Bone marrow (tissue), 2 donors: ENCODE measurements around the gene SYNE3.

Experiments
- DNase-seq, 2 donors: peaks; one replicate each; lab custom pipeline; 2025; lab: John Stamatoyannopoulos, UW

SYNE3 gene

DNA sequence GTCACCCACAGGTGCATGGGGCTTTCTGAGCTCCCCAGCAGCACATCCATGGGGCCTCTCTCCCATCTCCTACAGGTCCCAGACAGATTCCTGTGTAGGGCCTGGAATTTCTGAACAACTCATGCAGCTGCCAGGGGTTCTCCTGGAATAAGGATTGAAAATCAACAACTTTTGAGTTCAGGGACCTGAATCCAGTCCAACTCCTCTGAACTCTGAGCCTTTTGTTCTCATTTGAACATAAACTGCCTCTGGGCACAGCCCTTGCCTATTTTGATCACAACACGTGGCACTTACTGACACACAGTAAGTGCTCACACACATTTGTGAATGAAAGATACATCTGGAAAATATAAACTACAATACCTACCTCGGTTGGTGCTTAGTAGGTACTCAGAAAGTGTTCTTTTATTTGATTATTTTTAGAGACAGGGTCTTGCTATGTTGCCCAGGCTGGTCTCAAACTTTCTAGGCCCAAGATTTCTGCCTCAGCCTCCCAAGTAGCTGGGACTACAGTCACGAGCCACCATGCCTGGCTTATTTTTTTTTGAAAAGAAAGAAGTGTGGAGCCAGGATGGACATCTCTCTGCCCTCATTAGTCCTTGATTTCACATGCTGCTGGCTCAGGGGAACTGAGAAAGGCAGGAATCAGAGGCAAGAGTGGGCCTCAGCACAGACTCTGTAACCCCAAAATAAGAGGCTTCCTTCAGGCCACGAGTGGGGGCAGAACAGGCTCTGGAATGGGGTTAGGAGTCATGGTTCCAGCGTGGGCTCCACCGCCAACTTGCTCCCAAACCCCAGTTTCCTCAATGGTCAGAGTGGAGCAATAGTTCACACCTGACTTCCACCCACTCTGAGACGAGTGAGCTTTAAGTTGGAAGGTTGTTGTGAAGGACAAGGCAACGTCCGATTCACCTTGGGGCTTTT, 27.0 kb downstream of the SYNE3 start:
- no peak for DNase-seq

DNA sequence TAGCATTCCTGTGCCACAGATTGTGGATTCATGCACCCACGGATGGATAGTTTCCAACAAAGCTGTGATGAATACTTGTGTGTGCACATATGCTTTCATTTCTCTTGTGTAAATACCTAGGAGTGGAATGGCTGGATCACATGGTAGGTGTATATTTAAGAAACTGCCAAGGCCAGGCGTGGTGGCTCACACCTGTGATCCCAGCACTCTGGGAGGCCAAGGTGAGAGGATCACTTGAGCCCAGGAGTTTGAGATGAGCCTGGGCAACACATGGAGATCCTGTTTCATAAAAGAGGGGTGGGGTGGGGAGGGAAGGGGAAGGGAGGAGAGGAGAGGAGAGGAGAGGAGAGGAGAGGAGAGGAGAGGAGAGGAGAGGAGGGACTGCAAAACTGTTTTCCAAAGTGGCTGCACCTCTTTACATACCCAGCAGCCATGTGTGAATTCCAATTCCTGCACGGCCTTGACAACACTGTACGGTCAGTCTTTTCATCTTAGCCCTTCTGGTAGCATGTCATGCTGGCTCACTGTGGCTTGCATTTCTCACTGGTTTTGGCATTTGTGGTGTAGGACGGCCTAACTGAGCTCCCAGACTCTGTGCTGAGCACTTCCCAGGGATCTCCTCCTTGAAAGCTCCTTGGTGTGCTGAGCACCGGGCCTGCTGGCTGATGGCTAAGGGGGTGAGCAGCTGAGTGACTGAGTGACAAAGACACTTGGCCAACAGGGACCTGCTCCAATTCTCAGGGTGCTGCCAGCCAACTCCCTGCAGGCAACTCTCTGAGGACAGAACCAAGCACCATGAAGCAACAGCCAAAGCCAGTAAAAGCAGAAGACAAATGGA, 27.9 kb downstream of the SYNE3 start:
- DNase-seq = no peak

DNA sequence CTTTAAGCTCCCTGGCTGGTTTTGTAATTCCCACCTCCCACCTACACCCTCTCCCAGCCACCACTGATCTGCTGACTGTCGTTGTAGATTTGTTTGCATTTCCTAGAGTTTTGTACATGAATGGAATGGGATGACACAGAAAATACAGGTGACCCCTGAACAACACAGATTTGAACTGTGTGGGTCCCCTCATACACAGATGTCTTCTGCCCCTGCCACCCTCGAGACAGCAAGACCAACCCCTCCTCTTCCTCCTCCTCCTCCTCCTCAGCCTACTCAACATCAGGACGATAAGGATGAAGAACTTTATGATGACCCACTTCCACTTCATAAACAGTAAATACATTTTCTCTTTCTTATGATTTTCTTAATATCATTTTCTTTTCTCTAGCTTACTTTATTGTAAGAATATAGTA, 28.8 kb downstream of the SYNE3 start:
- no peak for DNase-seq

DNA sequence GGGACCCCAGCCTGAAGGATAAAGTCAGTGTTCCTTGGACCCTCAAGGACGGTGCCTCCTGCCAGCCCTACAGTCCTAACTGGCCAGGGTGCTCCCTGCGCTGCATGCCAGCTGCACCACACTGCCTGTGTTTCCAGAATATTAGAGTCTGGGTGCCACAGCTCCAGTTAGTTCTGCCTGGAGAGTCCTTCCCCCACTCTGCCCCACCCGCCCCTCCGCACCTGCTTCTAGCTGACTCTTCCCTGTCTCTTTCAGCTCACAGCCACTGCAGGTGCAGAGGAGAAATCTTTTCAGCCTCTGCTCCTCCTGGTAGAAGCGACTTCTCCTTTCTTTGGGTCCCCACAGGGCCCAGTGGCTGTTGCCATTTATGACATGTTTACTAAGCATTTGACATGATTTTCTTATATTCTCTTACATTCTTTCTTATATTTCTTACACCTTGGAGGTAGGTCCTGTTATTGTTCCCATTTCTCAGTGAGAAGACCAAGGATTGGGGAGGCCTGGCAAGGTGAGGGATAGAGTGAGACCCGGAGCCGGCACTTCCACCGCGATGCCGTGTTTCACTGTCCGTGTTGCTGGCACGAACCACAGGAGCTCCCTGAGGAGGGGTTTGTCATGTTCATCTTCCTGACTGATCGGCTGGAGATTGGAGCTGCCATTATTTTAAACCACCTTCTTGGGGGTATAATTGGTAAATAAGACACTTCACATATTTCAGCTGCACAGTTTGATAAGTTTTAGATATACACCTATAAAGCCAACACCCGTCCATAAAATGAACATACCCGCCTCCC, 29.4 kb downstream of the SYNE3 start:
- DNase-seq = no peak

DNA sequence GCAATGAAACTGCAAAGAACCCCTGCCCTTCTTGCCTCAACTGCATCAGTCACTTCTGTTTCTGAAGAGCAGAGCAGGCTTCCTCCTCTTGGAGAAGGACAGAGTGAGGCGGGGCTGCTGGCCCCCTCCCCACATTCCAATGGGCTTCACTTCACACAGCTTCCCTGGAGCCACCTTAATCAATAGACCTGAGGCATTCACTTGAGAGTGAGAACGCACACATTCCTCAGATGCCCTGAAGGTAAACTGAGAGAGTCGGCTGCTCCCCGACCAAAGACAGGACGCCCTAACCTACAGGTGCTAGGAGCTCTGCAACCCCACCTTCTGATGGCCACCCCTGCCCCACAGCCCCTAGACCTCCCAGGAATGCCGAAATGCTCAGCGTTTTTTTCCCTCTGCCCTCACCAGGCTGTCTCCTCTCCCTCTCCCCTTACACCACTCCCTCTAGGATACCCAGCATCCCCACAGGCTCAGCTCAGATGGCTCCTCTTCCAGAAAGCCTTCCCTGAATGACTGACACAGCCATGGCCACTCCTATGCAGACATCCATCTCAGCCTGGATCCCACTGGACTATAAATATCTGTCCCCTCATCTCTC, 31.1 kb downstream of the SYNE3 start:
- DNase-seq = no peak

DNA sequence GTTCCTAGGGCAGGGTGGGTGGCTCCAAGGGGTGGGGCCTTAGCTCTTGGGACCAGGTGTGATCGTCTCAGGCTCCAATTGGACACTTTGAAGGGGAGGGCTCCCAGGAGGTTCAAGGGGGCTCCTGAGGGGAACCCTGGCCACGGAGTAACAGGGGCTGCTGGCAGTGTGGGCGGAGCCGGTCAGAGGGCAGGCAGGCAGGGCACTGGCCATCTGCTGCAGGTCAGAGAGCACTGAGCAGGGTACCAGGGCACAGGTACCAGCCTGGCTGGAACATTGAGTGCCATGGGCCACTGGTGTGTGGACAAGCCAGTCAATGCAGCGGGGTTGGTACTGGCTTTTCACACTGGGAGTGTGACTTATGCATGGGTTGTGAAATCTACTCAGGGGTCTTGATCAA, 32.2 kb downstream of the SYNE3 start:
- DNase-seq = no peak

DNA sequence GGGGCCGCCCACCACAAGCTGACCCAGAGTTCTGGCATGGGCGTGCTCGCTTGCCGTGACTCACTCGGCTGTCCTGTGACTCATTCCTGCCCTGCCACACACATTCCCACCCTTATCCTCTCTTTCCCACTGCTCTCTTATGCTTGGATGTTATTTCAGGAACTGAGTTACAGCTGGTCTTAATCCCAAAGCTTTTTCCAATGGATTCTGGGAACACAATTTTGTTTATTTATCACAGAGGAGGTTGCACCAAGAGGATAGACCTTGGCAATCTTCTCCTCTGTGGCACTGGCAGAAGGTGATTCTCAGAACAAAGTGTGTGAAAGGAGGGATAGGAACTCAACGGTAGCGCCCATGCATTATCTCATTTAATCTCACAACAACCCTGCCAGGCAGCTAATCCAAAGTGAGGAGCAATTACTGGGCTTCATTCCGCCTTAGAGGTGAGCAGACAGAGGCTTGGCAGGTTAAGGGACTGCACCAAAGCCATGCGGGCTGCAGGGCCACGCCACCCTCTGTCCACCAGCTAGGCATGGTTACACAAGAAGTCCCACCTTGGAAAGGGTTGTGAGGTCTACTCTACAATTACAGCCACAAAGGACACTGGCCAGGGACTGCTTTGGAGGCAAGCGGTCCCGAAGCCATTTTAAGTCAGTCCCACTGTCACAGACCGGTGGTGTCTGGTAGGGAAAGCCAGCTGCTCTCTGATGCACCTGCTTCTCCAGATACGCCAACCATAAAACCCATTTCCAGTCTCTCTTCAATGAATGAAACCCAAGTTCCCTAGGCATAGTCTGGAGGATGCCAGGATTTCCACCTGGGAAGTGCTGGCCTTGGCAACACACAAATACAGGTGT, 32.9 kb downstream of the SYNE3 start:
- no peak for DNase-seq

DNA sequence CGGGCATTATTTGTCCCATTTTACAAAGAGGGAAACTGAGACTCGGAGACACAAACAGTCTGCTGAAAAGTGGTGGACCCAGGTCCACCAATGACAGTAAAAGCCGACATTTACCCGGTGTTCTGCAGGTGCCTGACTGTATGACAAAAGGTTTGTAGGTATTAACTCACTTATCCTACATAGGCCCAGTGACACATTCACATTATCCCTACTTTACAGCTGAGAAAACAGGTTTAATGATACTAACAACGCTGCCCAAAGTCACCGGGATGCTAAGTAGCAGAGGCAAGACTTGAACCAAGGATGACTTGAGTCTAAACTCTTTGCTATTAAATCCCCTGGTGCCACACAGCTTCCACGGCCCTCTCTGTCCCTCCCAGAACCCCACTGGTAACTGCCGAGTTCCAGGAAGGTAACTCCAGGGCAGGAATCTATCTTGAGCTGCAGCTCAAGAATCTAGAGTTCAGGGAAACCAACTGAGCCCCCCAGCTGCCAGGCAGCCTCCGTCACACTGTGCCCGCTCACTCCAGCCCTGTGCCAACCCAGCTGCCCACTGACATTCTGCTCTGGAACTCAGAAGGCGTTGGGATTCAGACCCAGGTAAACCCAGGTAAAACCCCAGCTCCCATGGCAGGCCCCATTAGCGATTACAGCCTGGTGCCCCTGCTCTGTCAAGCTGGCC, 33.7 kb downstream of the SYNE3 start:
- DNase-seq = no peak

DNA sequence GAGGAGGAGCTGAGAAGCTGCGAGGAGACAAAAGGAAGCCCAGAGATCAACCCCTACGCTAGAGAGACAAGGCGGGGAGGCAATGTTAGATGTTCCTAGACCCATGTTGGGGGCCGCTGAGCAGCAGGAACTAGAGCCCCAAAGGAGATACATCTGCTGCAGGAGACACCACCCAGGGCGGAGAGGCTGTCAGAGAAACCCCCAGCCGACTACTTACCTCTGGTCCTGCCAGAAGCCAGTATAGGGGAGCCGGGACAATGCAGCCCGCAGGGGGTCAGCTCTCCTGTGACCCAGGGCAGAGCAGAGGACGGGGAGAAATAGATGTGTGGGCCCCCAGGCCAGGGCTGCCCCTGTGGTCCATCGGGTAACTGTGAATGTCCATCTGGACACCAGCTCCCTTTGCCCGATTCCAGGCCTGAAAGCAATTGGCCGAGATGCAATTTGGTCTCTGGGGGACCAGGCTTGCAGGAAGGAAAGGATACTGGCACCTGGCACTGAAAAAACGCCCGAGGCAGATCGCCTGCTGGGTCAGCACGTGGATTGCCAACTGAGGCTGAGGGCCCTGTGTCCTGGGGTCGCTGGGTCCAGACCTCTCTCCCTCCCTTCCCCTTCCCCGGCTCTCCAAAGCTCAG, 34.9 kb downstream of the SYNE3 start:
- no peak for DNase-seq

DNA sequence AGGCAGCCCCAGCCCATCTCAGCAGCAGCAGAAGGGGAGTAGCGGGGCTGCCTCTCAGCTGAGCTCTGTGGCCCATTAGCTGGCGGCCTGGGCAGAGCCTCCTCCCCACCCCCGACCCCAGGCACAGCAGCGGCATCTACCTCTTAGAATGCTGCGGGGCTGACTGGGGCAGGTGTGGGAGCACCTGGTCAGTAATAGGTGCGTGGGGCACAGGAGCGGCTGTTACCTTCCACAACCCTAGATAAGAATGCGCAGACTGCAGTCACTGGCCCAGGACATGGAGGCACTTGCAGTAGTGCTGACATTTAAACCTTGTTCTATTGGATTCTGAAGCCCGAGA, 35.6 kb downstream of the SYNE3 start:
- DNase-seq = no peak

DNA sequence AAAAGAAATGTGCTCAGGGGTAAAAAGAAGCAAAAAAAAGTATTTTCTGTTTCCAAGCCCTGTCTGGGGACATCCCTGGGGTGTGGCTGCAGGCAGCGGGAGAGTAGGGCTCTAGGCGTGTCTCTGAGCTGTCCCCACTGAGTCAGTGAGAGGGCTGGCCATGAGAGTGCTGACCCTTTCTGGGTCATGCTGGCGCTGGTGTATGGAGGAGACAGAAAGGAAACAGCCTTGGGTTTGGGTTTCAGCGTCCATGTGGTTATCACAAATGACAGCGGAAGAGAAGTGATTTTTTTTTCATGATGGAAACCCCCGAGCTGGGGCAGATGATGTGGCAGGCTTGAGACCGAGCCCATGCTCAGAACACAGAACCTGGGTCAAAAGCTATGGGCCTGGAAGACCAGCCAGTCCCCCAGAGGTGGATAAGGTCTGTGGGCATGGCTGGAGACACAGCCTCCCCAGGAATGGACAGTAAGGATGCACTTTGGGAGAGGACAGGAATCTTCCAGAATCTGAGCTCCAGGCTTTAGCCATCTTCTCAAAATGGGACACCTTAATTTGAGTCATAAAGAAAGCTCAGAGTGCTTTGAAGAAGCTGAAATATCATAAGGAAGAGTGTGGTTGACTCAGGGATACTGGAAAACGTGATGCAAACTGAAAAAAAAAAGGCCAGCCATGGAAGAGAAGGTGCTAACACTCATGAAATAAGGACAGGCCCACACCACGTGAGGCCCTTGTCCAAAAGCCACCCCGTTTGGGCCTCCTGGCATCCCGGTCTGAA, 36.2 kb downstream of the SYNE3 start:
- DNase-seq = no peak

DNA sequence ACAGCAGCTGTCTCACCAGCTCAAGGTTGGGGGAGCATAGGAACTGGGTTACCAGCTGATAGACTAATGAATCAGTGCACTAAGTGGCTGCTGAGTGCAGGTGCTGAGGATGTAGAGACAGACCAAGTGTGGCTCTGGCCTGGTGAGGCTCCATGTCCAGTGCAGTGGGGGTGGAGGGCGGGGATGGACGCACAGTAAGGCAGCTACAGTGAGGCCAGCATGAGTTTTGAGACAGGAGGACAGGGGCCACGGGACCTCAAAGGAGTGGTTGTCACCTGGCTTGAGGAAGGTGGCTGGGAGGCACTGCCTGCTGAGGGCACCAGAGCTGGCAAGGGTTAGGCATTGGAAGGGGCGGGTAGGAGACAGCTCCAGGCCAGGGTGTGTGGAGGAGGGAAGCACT, 37.0 kb downstream of the SYNE3 start:
- DNase-seq = no peak

DNA sequence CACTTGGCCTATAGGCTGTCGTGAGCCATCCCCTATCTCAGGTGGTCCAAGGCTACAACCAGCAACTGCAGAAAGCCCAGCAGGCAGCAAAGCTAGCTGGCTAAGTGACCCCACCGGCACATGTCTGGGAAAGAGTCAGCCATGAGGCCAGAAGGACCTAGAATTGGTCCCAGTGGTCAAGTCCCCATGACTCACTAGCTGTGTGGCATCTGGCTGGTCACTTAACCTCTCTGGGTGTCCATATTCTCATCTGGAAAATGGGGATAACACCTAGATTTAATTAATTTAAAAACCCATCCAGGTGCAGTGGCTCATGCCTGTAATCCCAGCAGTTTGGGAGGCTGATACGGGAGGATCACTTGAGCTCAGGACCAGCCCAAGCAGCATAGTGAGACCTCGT, 37.6 kb downstream of the SYNE3 start:
- no peak for DNase-seq

DNA sequence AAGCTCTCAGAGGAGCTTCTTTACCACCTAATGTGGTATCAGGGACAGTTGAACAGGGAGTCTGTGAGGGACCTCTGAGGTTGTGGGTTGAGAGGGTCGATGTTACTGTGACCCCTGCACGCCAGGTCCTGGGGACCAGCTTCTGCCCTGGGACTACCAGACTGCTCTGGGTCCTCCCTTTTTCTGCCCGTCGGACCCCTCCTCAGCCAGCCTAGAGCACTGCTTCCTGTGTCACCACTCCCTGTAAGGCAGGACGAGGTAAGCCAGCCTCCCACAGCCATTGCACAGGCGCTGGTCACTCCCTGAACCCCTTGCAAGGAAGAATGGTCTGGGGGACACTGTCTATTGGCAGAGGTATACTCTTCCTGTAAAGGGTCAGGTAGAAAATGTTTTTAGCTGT, 38.1 kb downstream of the SYNE3 start:
- DNase-seq = no peak

DNA sequence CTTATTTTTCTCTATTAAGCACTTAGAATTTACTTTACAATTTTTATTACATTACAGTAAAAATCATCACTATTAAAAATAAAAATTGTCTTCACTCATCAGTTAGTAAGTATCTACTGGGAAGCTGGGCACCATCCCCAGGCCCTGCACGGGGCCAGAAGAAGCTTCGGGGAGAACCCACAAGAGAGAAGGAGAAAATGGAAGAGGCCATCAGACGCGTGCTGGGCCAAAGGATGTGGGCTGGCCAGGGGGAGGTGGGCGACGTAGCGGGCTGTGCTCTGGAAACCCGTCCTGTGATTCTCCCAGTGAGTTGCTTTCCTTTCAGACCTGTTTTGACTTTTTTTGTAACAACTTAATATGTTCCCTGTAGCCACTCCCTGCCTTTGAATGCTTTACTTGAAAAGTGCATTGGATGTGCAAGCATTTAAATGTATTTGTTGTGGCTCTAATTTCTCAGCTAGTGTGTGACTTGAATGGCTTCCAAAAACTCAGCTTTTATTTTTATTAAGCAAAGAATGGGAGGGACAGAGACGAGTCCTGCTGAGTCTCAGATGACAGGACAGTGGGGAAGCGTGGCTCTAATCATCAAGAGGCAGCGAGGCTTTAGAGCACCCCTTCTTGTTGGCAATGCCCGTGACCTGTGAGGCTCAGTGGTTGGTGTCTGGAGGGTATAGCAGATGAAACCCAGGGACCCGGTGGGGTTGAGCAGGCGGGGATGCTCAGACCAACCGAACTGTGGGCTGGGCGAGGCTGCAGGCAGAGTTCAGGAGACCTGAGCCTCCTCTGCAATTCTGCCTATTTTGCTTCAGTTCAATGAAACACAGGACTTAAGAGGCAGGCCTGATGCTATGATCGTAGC, 38.8 kb downstream of the SYNE3 start:
- no peak for DNase-seq

DNA sequence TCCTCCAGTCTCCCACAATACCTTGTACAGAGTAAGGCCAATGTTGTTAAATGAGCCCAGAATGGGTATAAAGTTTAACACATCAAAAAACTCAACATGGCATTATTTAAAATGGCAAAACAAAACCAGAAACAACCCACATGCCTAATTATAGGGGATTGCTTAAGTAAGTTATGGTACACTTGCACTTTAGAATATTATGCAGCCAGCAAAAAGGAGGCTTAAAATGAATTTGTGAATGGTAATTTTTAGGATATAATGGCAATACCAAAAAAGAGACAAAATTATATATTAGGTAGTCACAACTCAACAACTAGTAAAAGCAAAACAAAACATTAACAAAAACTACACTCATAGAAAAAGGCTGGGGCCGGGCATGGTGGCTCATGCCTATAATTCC, 39.7 kb downstream of the SYNE3 start:
- no peak for DNase-seq

DNA sequence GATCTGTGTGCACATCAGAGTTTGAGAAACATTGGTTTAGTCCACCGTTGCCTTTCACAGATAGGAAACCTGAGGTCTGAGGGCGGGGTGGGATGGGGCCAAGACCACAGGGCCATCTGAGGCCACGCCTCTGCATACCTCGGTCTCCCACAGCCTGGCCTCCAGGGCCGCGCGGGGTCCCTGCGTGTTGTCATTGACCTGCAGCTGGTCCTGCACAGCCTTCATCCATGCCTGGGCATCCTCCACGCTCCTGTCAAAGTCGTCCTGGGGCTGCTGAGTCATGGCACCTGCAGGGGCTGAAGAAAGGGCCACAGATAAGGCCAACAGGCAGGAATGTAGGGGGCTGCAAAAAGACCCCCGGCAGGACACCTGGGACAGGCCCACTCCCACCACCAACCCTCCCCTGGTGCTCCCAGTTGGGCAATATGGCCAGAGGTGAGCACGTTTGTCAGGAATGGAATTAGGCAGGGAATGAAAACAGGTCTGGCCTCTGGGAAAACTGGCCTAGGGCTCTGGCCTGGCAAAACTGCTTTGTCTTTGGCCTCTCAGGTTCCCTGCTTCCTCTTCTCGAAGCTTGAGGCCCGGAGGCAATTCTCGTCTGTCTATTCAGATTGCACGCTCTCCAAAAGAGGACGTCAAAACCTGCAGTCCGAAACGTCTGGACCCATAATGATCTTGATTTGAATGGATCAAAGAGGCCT, 40.8 kb downstream of the SYNE3 start:
- no peak for DNase-seq

DNA sequence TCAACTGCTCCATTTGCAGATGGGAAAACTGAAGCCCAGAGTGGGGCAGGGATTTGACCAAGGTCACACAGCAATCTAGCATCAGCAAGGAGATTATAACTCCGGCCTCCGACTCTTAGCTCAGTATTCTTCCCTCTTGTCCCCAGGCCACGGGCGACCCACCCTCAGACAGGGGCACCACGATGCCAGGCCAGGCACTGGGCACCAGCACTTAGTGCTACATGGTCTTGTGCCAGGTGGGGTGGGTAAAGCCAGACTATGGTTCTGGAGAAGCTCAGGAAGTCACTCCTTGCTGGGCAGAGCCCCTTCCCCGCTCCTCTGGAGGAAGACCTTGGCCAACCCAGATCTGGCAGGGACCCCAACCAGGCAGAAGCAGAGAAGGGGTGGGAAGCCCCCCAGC, 41.5 kb downstream of the SYNE3 start:
- DNase-seq = no peak
